ENCODE measurements around the gene CD40LG.

Gene CD40LG

GRCh38 chrX:136652822-136653723, 5.1 kb downstream of the CD40LG start:
- DNase-seq: peak; percentile 61

DNA sequence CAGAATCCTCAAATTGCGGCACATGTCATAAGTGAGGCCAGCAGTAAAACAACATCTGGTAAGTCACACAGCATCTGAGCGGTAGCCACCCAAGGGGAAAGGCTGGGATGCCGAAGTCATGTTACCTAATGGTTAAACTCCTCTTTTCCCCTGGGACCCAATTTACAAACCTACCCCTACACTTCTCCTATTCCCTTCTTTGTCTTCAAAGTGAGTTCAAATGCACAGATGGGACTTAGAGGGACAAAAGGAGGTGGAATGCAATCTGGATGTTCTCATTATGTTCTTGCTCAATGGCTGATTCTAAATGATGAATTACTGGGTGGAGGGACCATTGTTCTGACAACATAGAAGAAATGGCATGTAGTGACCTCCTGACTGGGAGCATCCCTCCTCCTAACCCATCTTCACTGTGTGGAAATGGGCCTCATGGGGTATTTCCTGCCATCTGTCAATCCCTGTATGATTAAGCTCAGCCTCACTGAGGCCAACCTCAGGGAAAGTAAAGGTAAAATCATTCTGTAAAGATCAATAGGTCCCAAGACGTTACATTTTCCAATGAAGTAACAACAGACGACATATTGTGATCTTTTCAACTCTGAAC, 8.5 kb downstream of the CD40LG start:
- DNase-seq: no peak

DNA sequence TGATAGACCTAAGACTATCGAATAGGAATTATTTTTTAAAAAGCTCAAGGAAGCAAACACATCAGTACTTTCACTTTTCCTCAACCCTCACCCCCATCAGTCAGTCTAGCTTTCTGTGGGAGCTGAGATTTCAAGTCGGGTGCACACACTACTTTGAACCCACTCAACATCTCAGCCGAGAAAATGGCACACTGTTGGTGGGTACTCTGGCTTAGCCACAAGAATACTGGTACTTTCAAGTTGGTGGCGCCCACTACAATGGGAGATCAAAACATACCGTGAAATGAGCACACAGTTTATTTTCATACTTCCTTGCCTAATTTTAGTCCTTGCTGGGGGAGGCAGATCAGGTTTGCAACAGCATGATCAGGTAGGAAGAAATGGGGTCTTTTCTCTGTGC, 10.2 kb downstream of the CD40LG start:
- no peak for DNase-seq

DNA sequence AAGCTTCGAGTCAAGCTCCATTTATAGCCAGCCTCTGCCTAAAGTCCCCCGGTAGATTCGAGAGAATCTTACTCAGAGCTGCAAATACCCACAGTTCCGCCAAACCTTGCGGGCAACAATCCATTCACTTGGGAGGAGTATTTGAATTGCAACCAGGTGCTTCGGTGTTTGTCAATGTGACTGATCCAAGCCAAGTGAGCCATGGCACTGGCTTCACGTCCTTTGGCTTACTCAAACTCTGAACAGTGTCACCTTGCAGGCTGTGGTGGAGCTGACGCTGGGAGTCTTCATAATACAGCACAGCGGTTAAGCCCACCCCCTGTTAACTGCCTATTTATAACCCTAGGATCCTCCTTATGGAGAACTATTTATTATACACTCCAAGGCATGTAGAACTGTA, 11.2 kb downstream of the CD40LG start:
- DNase-seq: peak; percentile 57

- no peak for DNase-seq
Measured at GRCh38 chrX:136660896-136661295, 12.9 kb downstream of the CD40LG start.

DNA sequence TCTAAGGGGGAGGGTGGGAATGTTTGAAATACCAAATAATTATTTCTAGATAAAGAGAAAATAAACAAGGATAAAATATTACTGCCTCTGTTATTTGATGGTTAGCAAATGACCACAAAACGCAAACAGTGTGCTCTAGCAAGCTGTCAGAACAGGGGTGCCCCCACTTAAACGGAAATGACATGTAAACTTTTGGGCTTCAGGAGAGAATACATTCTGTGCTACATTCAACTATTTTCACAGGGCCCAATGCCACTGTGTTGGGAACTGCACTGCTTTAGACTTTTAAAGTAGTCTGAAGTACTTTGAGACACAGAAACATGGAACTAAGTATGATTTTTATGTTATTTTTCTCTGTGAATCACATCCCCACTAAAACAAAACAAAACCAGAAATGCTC, 14.1 kb downstream of the CD40LG start:
- no peak for DNase-seq

DNA sequence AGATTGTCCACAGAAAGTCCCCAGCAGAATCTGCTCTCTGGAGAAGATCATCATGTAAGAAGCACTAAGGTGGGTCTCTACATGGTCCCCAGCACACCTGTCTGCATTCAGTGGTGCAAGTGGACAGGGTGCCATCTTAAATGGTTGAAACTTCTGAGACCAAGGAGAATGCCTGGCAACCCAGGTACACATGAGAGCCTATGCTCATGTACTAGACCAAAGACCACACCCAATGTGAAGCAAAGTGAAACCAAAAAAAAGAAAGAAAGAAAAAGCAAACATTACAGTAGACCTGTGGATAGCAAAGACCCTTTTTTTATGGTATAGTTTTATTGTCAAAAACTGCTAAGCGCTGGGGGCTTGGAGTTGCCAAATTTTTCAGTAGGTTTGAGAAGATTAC, 15.0 kb downstream of the CD40LG start:
- DNase-seq: no peak

- DNase-seq: no peak
Measured at GRCh38 chrX:136665258-136665900, 17.4 kb downstream of the CD40LG start.

- DNase-seq: no peak
Measured at GRCh38 chrX:136666088-136666487, 18.1 kb downstream of the CD40LG start.

- peak; percentile 27 for DNase-seq
Measured at GRCh38 chrX:136667446-136668168, 19.6 kb downstream of the CD40LG start.

DNA sequence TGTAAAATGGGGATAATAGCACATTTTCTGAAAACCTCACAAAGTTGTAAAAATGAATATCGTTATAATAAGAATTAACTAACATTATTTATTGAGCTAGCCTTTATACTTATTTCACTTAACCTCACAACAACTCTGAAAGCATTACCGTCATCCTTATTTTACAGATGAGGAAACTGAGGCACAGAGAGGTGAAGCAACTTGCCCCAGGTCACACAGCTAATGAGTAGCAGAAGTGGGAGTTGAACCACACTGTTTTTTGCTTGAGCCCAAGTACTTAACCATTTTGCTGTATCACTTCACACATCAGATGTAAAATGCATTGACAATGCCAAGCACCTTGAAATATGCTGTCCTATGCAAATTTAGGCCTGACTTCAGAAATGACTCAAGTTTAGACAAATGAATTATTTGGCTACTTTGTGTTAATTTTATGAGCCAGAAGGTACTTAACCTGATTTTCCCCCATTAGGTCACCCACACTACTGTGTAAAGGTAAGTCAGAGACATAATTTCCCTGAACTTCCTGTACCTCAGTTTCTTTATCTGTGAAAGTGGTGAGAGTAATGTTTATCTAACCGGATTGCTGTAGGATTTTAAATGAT, 23.1 kb downstream of the CD40LG start:
- DNase-seq: no peak

- DNase-seq: no peak
Measured at GRCh38 chrX:136674270-136674985, 26.5 kb downstream of the CD40LG start.

- DNase-seq: no peak
Measured at GRCh38 chrX:136679531-136679930, 31.6 kb downstream of the CD40LG start.

DNA sequence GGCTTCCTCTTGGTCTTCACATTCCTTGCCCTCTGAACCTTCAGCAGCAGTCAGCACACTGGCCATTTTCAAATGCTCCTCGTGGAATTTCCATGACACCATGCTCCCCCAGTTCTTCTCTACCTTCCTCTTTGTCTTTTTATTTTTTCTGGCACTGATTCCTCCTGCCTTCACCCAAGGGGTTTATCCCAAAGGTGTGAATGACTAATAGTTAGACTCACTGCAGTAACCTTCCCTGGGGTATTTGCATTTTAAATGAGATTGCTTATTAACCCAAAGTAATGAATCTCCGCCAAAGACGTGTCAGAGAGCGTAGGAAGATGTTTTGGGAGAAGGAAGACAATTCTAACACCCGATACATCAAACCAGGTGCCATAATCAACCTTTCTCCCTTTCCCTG, 36.2 kb downstream of the CD40LG start:
- no peak for DNase-seq

GRCh38 chrX:136687457-136687856, 39.5 kb downstream of the CD40LG start:
- DNase-seq: peak; percentile 19

DNA sequence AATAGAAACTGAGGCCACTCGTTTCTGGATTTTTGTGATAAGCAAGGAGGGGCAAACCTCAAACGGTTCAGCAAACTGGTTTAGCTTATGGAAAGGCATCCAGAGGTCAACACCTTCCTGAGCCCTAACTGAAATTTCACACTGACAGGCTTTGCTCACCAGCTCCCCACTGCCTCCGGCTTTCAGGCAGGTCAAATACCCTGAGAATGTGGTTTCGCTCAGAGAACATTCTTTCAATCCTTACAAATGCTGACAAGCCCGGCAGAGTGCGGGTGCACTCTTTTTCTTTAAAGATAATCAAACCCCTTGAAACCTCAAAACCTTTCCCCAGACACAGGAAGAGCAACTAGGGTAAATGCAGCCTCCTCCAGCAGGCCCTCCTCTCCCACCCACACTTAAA, 41.5 kb downstream of the CD40LG start:
- no peak for DNase-seq

DNA sequence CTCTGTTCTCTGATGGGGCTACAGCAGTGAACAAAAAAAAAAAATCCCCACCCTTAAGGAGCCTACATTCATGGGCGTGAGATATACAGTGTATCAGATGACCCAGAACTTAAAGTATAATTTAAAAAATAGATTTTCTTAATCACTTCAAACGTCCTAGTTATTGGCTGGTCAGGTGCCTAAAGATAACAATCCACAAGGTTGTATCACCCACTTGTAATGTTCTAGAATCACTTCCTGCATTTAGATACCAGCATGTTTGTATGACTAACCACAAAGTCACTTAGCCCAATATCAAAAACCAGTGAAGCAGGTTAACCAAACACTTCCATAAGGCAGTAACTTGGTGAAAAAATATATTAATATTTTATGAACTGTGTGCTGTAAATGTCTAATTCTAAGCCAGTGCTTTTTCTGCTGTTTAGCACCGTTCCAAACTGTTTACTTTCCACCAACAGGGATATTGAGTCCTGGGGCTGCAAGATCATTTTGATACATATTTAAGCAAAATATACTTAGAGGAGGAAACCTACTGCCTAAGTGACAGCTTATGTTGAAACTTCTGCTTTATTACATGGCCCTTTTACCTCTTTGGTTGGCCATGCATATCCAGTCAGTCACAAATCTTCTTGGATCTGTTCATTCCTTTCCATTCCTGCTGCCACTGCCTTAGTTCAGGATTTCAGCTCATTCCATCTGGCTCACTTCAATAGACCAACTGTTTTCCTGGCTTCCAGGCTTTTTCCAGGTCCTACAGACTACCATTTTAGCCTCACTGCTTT, 43.3 kb downstream of the CD40LG start:
- DNase-seq: no peak

DNA sequence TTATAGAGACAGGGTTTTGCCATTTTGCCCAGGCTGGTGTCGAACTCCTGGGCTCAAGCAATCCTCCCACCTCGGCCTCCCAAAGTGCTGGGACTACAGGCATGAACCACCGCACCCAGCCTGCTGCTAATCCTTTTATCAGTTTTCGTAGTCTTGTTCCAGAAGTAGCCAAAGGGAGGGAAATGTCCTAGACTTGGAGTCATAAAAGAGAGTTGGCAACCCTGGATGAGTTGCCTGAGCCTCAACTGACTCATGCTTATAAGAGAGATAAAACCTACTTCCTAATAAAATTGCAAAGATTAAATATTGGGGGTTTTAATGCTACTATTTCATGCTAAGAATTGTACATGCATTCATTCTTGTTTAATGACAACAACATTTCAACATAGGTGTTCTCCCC, 44.3 kb downstream of the CD40LG start:
- no peak for DNase-seq

- DNase-seq: no peak
Measured at GRCh38 chrX:136694431-136695087, 46.6 kb downstream of the CD40LG start.

DNA sequence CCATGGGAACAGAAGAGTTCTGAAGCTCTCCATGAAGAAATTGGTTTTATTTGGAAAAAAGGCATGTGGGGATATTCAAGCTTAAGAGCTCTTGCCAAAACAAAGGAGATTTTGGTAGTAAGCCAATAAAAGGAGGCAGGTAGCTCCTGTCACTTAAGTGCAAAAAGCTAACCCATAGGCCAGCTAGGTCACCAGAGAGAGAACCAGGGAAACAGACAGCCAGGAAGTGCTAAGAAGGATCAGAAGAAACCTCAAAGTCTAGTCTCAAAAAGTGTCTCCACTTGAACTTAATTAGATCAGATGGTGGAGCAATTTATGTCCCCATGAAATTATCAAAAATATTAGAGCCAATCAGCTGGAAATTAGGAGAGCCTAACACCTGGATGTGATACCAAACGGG, 49.2 kb downstream of the CD40LG start:
- no peak for DNase-seq

DNA sequence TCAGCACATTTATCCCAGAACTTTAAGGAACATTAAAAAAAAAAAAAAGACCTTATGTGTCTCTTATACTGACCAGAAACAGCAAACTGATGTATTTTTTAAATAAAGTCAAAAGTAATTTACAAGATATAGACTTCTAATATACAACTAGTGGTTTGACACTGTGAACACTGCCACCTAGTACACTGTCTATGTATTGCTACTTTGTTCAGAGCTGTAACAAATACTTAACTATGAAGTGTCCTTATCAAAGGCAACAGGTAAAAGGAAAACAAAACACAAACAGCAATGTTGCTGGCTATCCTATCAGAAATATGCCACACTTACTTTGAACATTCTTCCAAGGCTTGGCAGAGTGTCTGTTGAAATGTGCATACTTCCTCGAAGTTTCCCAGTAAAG, 60.4 kb downstream of the CD40LG start:
- DNase-seq: no peak
